Fibroblast of peridontal ligament (primary cell): ENCODE measurements around the gene DDC.

Experiments used
- DNase-seq: peaks from one replicate; pipeline ENCODE4 v3.0.0-alpha.2; 2010; ENCODE audit errors: extremely low read depth

DDC gene

DNA sequence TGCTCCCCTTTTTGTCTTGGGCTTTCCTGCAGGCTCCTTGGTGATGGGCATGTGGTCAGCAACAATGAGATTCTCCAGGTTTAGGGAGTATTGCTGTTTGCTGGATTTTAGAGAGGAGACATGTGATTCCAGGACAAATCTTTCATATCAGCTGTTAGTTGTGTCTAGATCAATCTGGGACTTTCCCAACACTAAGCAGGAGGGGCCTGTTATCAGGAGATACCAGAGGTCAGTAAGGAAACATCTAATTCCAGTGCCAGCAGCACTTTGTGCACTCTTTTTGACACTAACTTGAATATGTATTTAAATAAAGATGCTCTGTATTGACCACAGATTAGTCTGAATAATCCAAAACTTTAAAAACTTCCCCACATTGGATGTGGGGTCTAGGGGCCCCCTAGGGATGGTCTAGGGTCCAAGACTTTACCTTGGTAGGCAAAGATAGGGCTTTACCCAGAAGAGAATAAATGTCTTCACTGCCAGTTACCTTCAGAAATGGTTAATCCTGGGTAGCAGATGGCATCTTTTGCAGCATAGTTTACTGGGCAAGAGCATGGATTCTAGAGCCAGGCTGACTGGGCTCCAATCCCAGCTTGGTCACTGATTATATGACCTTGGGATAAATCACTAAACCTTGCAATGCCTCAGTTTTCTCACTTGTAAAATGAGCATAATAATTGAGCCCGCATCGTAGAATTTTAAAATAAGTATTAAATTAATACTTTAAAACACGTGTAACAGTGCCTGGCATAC, 108.7 kb downstream of the DDC start:
- no peak for DNase-seq

DNA sequence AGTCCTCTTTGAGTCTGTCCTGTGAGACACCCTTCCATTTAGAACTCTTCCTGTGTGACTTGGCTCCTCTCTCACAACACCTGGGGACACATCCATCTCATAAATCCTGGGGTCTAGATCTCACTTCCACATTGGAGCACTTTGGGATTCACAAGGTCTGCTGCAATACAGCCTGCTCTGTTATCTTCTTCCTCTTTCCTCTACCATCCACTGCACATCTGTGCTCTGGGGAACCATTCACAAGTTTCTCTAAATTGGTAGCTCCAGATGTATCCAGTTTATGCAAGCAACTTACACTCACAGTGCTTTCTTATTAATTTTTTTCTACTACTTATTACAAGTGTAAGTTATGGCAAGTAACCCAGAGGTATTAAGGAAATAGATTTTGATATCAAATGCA, 109.5 kb downstream of the DDC start:
- no peak for DNase-seq

DNA sequence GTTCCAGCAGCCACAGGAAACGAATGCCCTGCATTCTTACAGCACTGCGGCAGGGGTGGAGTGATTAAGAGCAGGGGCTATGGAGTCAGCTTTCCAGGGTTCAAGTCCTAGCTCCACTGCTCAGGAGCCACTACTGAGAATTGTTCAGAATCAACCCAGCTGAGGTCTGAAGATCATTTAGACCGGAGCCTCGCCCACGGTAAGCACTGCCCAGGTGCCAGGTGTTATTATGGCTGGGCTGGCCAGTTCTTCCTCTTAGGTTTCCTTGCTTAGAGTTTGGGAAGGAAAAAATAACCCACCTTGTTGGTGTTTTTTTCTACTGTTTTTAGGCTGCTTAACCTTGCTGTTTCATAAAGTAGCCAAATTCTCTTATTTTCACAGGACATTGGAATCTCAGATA, 110.2 kb downstream of the DDC start:
- no peak for DNase-seq

DNA sequence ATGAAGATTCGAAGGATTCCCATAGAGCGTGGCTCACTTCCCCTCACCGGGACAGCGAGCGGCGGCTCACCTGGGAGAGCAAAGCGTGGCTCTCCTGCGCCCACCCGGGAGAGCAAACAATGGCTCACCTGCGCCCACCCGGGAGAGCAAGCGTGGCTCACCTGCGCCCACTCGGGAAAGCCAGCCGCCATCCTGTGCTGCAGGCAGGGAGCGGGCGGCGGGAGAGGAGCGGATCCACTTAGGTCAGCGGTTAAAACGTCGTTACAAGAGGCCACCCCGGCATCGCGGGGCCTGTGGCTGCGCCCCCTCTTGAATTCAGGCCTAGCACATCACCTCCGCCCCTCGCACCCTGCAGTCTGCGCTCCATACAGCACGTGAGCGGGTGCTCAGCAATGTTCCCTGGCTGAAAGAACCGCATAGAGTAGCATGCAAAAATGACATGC, 114.6 kb downstream of the DDC start:
- no peak for DNase-seq

DNA sequence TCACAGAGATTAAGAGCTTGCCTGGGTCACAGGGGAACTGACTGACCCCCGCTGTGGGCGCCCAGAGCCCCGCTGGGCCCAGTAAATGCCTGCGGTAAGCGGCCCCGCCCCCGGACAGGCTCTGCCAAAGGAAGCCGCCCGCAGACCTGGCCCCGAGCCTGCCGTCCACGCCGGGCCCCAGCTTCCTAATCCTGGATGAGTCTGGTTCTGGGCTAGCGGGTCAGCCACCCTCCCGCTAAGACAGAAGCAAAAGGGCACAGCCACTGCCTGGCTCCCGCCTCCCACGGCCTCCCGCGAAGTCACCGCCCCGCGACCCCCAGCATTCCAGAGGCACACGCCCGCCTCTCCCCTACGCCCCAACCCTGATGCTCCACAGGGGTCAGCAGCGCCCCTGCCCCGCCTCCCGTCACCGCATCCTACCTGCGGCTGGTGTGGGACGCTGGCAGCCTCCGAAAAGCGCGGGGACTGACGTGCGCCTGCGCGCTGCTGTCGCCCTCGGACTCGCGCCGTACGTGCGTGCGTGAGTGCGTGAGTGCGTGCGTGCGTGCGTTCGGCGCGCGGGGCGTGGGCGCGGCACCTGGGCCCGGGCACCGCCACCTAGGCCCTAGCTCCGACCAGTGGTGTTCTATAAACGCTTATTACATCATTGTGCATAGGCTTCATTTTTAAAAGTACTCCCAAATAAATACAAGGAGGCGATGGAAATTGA, 115.2 kb downstream of the DDC start, which contains the start of gene FIGNL1:
FIGNL1 (minus strand) TSS at position 470 of the 709 bp plus-strand sequence. CDS start 3,063 bp downstream, outside the sequence.
- peak; percentile 56 for DNase-seq

DNA sequence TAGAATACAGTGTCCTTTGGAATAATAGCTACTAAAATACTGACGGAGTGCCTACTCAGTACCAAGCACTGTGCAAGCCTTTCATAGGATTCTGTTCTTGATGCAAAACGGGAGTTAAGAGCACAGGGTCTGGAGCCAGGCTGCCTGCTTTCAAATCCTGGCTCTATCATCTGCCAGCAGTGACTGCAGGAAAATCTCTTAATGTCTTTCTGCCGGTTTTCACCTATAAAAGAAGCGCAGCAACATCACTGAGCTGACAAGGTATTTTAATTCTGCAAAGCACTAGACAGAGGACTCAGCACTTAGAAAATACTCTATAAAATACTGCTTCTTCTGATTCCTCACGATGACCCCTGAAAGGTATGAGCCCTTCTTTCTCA, 115.7 kb downstream of the DDC start:
- no peak for DNase-seq

DNA sequence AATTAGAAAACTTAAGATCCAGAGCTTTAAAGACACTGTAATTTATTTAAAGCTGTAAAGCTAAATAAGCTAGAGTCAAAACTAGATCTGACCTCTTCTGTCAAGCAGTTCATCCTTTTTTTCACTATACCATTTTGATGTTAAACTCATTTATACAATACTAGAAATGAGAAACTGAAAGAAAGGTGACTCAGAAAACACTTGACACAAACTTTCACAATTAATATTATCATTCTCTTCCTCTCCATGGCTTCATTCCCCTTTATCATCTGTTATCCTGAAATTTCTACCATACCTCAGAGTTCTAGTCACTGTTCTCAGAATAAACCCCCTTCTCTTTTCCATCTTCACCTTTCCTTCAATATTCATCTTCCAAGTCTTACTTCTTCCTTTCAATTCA, 116.4 kb downstream of the DDC start:
- no peak for DNase-seq

DNA sequence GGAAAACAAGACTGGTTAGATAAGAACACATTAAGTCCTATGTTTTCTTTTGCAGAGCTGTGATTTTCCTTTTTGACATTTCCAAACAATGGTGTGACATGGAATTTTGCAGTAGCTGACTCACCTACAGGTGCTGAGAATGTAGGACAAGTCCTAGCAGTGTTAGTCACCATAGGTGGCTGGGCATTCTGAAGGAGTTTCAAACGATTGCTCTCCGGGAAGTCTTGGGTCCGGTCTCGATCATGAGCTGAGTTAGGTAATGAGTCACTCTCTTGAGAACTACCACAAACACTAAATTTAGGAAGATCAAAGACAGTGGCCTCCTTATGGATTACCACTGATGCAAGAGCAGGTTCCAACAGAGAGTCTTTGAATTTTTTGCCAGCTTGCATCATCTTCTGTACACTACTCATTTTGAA, 118.7 kb downstream of the DDC start:
- peak; percentile 14 for DNase-seq

DNA sequence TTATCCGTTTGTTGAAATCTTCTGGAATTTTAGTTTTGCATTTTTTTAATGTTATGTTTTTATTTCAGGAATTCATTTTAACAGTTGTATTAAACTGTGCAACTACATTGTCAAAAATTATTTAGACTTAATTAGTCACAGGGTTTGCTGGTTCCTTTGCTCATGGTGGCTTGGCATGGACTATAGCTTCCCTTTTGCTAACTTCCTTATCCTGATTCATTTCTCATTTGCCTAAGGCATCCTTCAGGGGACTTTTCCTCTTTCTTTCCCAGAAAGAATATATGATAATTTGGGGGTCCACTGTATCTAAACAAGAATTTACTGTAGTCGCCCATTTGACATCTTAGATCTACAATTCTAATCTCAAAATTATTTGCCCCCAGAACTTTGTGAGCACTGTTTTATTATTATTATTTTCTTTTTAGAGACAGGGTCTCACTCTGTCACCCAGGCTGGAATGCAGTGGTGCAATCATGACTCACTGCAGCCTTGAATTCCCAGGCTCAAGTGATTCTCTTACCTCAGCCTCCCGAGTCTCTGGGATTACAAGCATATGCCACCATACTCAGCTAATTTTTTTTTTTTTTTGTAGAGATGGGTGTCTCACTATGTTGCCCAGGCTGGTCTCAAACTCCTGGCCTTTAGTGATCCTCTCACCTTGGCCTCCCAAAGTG, 128.9 kb downstream of the DDC start:
- peak; percentile 48 for DNase-seq

DNA sequence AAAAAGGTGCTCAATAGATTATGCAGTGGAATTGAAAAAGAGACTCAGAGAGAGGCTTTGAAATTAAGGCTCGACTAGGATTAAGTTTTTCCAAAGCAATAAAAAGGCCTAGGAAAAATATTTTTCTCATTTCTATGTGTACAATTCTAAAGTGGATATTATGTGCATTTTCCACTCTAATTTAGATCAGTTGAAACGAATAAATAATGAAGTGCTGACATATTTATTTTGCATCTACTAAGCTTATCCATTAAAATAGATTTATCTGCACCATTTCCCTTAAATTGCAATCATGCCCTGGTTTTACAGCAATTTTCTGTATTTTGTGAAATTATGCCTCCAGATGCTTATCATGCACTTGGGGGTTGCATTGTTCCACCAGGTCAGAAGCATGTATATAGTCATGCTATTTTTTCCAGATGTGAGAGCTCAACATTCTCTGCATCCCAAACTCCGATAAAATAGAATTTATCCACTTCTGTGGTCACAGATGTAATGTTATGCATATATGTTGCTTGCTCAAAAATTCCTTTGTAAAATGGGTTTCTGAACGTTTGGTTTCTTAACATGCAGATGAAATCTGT, 133.4 kb downstream of the DDC start:
- no peak for DNase-seq

DNA sequence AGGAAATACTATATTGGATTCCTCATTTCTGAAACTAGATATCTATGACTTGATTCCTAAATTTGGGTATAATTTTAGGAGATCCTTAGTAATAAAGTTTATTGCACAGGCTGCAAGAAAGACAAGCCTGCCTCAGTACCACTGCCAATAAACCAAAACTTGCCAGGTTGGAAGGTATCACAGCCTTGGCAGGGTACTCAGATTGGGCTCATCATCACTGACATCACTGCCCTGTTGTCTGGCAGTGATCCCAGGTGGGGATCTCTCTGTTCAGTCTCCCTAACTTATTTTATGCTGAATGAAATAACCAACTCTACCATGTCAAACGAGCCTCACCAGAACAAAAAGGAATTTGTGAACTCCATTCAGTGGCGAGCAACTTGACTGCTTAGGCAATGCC, 133.9 kb downstream of the DDC start:
- DNase-seq, result no peak

DNA sequence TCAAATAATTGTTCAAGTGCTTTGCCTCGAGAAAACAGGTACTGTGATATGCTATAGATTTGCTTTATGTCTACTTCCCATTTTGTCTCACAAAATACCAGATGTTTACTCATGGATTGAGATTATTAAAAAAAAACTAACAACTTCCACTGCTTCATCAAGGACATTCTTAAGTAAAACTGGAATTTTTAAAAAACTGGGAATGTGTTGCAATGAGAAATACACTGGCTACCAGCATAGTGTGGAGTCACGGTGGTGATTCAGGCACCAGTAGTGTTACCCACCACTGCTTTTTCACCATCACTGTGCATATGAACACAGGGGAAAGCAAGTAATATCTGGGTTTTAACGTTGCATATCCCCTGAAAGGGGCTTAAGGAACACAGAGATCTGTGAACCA, 136.3 kb downstream of the DDC start:
- DNase-seq, result no peak

DNA sequence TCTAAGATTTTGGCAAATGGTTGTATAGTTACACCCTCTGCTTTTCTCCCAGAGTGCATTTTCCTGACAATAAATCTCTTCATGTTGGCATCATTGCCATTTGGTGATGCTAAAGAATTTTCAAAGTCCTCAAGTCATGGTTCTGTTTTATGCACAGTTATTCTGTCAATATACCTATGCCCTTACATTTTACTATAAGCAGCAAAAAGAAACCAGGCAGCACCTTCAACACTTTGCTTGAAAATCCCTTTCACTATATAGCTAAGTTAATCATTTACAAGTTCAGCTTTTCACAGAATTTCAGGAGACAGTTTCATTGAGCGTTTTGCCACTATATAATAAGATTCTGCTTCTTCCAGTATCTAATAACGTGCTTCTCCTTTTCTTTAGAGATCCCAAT, 137.7 kb downstream of the DDC start:
- no peak for DNase-seq

DNA sequence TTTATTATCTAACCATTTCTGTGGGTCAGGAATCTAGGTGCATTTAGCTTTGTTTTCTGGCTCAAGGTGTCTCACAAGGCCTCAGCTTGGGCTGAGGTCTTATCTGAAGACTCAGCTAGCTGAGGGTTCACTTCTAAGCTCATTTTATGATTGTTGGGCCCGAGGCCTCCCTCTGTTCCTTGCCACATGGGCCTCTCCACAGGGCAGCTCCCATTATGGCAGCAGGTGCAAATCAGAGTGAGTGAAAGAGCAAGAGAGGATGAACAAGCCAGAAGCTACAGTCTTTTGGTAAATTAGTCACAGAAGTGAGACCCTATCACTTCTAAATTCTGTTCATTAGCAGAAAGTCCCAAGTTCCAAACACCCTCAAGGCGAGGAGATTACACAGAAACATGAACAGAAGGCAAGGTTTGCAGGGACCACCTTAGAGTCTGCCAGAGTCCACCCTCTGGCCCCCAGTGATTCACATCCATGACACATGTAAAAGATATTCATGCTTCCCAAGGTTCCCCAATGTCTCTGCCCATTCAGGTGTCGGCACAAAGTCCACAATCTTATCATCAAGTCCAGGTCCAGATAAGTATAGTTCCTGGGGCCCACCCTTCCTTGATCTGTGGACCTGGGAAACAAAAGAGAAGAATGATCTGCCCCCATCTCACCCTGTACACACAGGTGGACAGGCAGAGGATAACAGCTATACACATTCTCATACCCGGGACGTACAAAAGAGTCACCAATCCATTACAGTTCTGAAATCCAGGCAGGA, 138.7 kb downstream of the DDC start:
- no peak for DNase-seq

DNA sequence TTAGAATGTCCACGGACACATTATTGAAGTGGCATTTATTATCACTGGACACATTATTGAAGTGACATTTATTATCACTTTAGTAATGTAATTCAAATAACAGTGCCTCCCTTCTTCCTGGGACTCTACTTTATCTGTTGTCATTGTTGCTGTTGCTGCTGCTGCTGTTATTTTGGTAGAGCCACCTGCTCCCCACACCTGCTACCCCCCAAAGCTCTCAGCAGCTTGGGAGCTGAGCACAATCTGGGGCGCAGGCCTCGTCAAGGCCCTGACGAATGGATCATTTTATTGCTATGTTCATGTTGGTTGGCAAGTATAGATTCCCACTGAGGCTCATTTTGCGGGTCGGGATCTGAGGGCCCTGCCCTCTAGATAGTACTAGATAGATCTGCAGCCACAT, 139.9 kb downstream of the DDC start:
- DNase-seq, result no peak

DNA sequence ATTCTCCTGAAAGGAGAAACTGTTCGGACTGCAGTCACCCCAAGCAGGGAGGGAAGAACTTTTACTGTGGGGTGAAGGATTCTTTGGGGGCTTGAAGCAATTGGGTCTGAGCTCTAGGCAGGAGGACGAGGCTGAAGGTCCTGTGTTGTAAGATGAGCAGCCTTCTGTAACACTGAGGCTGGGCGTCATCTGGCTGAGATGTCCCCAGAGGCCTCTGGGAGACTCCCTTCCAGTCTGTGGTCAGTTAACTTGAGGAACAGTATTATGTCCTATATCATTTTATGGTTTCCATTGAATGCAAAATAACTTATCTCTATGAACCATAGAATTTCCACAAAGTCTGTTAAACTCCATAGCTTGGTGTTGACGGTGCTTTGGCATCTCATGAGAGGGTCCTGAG, 141.3 kb downstream of the DDC start:
- no peak for DNase-seq

DNA sequence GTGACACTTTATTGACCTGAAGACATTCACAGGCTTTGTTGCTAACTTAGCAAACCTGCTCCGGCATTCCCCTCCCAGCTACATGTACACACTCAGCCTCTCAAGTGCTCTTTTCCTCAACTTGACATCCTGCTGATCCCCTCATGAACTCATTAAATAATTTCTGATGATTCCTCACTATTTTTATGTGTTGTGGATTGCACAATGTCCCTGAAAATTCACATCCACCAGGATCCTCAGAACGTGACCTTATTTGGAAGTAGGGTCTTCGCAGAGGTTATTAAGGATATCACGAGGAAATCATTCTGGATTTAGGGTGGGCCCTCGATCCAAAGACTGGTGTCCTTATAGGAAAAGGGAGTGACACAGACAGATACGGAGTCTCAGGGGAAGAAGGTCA, 142.3 kb downstream of the DDC start:
- DNase-seq, result no peak

DNA sequence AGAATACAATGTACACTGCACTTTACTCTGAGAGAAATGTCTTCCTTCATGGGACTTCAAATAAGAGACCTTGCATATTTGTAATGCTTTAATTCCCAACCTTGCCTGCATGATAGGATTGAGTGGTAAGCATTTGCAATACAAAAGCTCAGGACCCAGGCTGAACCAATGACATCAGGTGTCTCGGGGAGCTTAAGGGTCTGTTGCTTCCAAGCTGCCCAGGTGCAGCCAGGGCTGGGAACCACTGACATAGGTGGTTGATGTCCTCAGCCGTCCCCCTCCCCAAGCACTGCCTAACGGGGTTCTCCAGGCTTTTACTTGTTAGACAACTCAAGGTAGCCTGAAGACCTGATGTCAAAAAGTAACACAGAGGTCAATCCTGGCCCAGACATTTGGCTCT, 144.2 kb downstream of the DDC start:
- DNase-seq, result no peak

DNA sequence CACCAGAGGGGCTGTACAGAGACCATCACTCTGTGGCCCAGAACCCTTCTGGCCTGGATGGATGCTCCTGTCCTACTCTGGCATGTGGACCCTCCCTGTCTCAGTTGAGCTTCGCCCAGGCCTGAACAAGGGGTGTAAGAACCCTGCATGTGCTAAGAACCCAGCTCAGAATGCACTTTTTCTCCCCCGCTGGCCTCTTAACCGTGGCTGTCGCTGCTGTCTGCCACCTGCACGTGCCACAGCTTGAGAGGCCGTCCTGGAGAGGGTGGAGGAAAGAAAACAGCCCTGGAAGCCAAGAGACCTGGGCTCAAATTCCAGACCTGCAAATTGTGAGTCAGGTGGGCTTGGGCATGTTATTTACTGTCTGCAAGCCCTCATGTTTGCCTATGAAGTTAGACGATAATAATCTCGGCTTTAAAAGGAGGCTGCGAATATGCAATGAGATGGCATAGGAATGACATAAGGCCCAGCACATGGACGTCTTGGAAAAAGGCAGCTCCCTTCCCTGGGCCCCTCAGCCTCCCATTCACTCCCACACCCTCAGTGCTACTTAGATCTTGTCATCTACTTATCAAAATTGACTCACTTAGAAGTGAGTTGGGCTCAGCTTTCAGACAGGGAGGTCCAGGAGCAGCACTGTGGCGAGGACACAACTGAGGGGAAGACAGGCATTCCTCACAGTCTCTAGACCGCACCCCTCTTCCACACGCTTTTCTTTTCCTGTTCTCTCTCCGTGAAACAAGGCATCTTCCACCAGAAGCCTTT, 146.5 kb downstream of the DDC start:
- no peak for DNase-seq

DNA sequence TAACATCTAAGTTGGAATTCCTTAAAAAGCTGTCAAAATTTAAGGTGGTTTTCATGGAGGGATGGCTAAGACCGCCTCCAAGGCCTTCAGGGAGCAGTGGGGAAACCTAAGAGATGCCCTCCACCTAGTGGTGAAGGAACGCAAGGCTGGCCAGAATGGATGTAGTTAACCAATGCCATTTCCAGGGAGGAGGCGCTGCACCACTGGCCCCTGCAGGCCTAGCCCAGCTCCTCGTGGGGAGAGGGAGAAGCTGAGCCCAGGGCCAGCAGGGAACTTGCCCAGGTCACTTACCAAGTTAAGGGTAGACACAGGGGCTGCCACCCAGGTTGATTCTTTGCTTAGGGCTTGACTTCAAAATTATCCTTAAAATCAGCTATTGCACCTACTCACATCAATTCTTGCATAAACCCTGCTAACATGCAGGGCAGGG, 147.1 kb downstream of the DDC start:
- peak; percentile 73 for DNase-seq
